Hematopoietic multipotent progenitor cell treated with erythropoietin and hydrocortisone succinate and interleukin-3 and kit ligand, for 6 days (in vitro differentiated cells): Measurements from ENCODE around the gene CYP1A1.

Experiments used
- DNase-seq: peaks from one replicate; pipeline ENCODE4 v3.0.0-alpha.2; 2015

The CYP1A1 gene

GRCh38 chr15:74683758-74684157, 41.6 kb downstream of the CYP1A1 start:
- no peak for DNase-seq

DNA sequence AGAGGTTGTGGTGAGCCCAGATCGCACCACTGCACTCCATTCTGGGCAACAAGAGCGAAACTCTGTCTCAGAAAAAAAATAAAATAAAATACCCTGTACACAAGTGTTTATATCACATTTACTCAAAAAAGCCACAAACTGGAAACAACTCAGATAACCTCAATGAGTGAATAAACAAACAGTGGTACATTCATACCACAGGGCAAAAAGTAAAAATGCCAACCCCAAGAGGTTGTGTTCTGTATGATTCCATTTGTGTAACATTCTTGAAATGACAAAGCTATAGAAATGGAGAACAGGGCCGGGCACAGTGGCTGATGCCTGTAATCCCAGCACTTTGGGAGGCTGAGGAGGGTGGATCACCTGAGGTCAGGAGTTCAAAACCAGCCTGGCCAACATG, 42.4 kb downstream of the CYP1A1 start:
- DNase-seq = no peak

DNA sequence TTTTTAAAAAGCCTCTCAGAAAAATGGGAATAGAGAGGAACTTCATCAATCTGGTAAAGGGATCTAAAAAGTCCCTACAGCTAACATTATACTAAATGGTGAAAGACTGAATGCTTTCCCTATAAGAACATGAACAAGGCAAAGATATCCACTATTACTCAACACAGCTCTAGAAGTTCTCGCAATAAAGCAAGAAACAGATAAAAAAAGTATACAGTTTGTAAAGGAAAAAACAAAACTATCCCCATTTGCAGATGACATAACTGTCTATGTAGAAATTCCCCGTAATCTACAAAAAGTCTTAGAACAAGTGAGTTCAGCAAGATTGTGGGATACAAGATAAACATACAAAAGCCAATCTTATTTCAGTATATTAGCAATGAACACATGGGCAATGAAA, 44.9 kb downstream of the CYP1A1 start:
- no peak for DNase-seq

DNA sequence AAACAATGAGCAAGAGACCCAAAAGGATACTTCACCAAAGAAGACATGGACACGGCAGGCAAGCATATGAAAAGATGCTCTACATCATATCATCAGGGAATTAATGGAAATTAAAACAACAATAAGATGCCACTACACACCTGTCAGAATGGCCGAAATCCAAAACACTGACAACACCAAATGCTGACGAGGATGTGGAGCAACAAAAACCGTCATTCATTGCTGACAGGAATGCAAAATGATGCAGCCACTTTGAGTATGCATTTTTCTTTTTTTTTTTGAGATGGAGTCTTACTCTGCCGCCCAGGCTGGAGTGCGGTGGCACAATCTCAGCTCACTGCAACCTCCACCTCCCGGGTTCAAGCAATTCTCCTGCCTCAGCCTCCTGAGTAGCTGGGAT, 48.5 kb downstream of the CYP1A1 start:
- no peak for DNase-seq

GRCh38 chr15:74674161-74674560, 51.2 kb downstream of the CYP1A1 start:
- DNase-seq = no peak

- no peak for DNase-seq
These were observed 55.7 kb downstream of the CYP1A1 start for GRCh38 chr15:74669627-74670026.
